GM19328 (cell line): ENCODE results near the gene LHX4.

Source experiments
- ATAC-seq: cut with Tn5 transposase; IDR thresholded peaks from one replicate; pipeline ENCODE4 v1.9.1; 2021; ENCODE audit warnings: mild to moderate bottlenecking, moderate library complexity; ENCODE audit not compliant: unreplicated experiment

LHX4 gene

DNA sequence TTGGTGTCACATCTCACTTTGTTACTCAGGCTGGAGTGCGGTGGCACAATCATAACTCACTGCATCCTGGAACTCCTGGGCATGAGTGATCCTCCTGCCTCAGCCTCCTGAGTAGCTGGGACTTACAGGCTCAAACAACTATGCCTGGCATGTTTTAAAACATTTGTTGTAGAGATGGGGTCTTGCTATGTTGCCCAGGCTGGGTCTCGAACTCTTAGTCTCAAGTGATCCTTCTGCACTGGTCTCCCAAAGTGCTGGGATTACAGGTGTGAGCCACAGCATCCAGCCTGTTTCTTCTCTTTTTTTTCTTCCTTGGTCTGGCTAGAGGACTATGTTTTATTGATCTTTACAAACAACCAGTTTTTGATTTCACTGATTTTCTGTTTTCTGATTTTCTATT is 64.6 kb downstream of the LHX4 start:
- no peak for ATAC-seq

GRCh38 chr1:180295999-180296398 is 65.9 kb downstream of the LHX4 start:
- ATAC-seq = no peak

DNA sequence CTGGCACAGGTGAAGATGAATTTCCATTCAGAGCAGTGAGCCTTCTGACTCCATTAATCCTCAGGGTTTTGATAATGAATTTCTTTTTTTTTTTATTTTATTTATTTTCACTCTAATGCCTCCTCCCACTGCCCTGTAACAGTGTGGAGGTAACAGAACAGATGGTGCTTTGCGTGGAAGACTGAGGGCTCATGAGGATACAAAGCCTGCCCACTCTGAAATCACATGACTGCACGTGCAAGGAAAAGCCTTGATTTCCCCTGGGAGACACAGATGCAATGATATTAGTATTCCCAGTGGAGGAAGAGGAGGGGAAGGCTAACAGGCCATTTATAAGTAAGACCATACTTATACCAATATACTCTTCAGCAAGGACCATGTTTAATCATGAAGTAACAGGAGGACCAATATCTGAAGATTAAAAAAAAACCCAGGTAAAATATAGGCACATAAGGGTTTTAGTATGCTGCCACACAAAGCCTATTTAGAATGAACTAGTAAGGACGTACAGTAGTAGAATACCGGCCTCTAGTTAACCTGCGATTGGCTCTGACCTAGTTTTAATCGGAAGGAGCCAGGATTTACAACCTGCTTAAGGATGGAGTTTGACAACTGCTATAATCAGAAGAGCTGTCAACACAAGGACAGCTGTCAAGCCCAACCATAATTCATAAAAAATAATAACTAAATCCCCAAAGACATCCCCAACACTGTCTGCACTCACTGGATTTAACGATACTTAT is 69.6 kb downstream of the LHX4 start:
- no peak for ATAC-seq

DNA sequence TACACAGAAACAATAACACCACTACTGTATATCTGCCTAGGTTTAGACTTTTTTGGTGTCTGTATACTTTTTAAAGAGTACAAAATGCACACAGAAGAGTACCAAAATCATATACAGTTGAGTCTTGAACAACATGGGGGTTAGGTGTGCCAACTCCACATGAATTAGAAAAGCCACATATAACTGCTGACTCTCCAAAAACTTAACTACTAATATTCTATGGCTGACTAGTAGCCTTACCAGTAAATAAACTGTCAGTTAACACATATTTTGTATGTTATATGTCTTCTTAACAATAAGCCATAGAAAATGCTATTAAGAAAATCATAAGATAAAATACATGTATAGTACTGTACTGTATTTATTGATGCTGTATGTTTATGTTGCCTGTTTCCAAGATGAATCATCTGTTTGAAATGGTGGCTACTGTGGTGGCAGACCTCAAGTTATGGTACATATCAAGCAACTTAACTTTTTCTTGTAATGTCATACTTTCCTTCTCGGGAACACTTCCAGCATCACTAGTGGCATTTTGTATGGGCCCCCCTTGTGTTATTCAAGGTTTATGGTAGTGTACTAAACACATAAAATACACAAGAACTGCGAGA is 71.2 kb downstream of the LHX4 start:
- no peak for ATAC-seq

- ATAC-seq = no peak
These were observed 79.3 kb downstream of the LHX4 start for GRCh38 chr1:180309338-180309737.

DNA sequence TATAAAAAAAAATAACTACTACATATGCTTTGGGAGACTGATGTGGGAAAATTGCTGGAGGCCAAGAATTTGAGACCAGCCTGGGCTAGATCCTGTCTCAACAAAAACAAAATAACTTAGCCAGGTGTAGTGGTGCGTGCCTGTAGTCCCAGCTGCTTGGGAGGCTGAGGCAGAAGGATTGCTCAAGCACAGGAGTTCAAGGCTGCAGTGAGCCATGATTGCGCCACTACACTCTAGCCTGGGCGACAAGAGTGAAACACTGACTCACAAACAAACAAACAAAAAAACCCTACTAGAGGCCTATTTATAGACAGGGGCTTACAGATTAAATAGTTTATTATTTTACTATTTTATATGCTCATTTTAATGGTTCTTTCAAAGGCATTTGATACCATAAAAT is 80.0 kb downstream of the LHX4 start:
- no peak for ATAC-seq

GRCh38 chr1:180311011-180311730 is 81.1 kb downstream of the LHX4 start:
- no peak for ATAC-seq

DNA sequence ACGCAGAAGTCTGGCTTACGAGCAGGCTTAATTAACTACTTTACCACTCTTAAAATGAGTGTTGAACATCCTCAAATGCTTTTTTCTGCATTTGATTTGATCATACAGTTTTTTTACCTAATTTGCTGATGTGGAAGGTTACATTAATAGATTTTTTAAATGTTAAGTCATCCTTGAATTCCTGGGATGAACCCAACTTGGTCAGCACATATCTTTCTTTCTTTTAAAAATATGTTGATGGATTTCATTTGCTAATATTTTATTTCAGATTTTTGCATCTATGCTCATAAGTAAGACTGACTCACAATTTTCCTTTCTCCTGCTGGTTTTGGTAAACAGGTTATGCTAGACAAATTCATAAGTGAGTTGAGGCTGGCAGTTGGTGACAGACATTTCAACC is 82.9 kb downstream of the LHX4 start:
- ATAC-seq = no peak

GRCh38 chr1:180327089-180327488 is 97.0 kb downstream of the LHX4 start:
- ATAC-seq = no peak
